Measurements from ENCODE around the gene GNG10.

DNA sequence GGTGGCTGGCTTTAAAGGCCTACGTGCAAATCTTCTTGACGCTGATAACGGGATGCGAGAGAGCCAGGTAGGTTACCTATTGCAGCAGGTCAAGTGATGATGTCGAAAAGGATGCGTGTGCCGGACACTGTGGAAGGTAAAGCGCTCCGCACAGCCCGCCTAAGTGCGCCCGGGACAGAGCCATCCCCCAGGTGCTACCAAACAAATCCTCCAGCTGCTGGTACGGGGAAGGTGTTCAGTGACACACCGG is 30.5 kb upstream of the GNG10 start:
- TF ChIP-seq CTCF (IDR thresholded peaks at IDR 0.05) (no peak), POLR2A (IDR thresholded peaks at IDR 0.05) (no peak)

Data from right lobe of liver (tissue), 4 donors.